ENCODE measurements around the gene PCSK6.

Gene PCSK6

DNA sequence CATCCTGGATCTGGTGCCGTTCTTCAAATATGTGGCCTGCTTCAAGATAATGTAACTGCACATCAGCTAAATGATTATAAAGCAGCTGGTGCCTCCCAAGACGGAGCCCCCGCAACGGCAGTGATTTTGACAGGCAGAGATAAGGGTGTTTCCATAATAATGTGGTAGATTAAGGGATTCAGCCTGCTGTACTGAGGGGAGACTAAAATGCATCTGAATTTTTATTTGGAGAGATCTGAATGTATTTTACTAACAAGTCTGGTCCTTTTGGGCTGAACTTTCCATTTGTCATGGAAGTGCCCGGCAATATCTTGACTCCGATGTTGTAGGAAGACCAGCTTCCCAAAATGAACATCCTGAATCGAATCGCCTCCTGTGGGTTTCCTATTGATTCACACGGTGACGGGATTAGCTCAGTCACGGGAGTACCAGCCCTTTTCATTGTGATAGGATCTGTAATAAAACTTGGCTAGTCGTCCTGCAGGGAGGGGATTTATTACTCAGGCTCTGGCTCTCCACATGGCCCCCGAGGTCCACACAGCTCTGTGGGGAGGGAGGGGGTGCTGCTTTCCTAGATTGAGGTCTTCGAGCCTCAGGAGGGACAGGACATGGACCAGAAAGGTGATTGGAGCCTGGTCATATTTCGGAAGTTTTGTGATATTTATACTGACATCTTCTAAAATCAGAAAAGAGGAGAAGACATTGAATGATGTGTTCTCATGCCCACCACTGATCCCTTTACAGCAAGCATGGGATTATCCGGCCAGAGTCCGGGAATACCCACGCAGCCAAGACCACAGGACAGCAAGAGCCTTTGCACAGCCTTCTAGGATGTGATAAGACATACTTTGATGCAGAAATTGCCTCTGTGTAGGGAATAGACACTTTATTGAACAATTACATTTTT lies 2.5 kb upstream of the PCSK6 start:
- H3K27me3 ChIP-seq (ENCODE audit: insufficient read depth, low read length, poor library complexity) = no peaks in the 10 kb centered on the region
- TF ChIP-seq, protein P1, sequence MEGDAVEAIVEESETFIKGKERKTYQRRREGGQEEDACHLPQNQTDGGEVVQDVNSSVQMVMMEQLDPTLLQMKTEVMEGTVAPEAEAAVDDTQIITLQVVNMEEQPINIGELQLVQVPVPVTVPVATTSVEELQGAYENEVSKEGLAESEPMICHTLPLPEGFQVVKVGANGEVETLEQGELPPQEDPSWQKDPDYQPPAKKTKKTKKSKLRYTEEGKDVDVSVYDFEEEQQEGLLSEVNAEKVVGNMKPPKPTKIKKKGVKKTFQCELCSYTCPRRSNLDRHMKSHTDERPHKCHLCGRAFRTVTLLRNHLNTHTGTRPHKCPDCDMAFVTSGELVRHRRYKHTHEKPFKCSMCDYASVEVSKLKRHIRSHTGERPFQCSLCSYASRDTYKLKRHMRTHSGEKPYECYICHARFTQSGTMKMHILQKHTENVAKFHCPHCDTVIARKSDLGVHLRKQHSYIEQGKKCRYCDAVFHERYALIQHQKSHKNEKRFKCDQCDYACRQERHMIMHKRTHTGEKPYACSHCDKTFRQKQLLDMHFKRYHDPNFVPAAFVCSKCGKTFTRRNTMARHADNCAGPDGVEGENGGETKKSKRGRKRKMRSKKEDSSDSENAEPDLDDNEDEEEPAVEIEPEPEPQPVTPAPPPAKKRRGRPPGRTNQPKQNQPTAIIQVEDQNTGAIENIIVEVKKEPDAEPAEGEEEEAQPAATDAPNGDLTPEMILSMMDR (IDR thresholded peaks at IDR 0.05; ENCODE audit: borderline replicate concordance, extremely low read depth, low read length, poor library complexity, severe bottlenecking) = no peak
- no peak for TF ChIP-seq EZH2 (IDR thresholded peaks at IDR 0.05; ENCODE audit: borderline replicate concordance, low read depth, low read length, severe bottlenecking)

GRCh38 chr15:101490922-101491733 lies 1.6 kb upstream of the PCSK6 start:
- no peak for ATAC-seq (ENCODE audit: insufficient read depth, low read depth)
- Histone ChIP-seq H3K4me3 (ENCODE audit: low read depth in 1 of 2, low read length in 2 of 2) (no peak overlapping the region), H3K27me3 (ENCODE audit: insufficient read depth, low read length, poor library complexity) (no peaks in the 10 kb centered on the region)

More for the DNA sequence above, 2.5 kb upstream of the PCSK6 start:
- H3K9me3 ChIP-seq (ENCODE audit: insufficient read depth, low read length, severe bottlenecking) = no peaks in the 10 kb centered on the region
- no peaks in the 10 kb centered on the region for H3K36me3 ChIP-seq (ENCODE audit: insufficient read depth, low read length)
- H3K4me1 ChIP-seq (ENCODE audit: insufficient read depth, low read length) = no peaks in the 10 kb centered on the region; the same call in 1 of the 2 replicates
- no peak overlapping the region for H2AFZ ChIP-seq (ENCODE audit: low read depth, low read length)
- no peak overlapping the region for H3K27ac ChIP-seq (ENCODE audit: low read length)
- H3K9ac ChIP-seq (ENCODE audit: low read depth, low read length) = no peak overlapping the region
- H3K4me3 ChIP-seq (ENCODE audit: low read depth in 1 of 2, low read length in 2 of 2) = no peak overlapping the region
- no peaks in the 10 kb centered on the region for H3K79me2 ChIP-seq (ENCODE audit: insufficient read depth, low read length)
- no peak overlapping the region for H3K4me2 ChIP-seq (ENCODE audit: insufficient read depth, low read length)
- no peak for ATAC-seq (ENCODE audit: insufficient read depth, low read depth)
- DNase-seq = no peak
- no peaks in the 10 kb centered on the region for H4K20me1 ChIP-seq (ENCODE audit: insufficient read depth, low read length)

DNA sequence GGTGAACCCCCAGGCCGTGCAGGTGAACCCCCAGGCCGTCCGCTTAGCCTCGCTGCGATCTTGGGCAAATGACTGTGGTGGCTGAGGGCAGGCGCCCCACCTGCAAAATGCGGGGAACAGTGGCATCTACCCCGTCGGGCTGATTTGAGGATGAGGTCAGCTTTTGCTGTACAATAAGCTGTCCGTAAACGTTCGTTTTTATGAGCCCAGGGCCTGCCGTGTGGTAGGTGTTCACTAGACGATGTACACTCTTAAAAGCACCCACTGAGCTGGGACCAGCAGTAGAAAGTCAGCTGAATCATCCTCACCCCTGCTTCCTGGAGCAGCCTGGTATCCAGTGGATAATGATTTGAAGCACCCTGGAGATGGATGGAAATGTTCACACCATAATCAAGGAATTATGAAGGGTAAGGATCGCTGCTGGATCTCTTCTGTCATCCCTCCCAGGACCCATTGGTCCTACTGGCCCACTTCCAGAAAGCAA lies 943 bp upstream of the PCSK6 start:
- ATAC-seq (ENCODE audit: insufficient read depth, low read depth) (no peak), DNase-seq (no peak)
- no peaks in the 10 kb centered on the region for H3K27me3 ChIP-seq (ENCODE audit: insufficient read depth, low read length, poor library complexity)
- no peak overlapping the region for H3K4me2 ChIP-seq (ENCODE audit: insufficient read depth, low read length)
- H3K4me1 ChIP-seq (ENCODE audit: insufficient read depth, low read length) = no peaks in the 10 kb centered on the region
- no peak overlapping the region for H3K27ac ChIP-seq (ENCODE audit: low read length)
- H3K9ac ChIP-seq (ENCODE audit: low read depth, low read length) = no peak overlapping the region
- no peaks in the 10 kb centered on the region for H3K36me3 ChIP-seq (ENCODE audit: insufficient read depth, low read length)
- H4K20me1 ChIP-seq (ENCODE audit: insufficient read depth, low read length) = no peaks in the 10 kb centered on the region
- TF ChIP-seq, protein P1 (IDR thresholded peaks at IDR 0.05; ENCODE audit: borderline replicate concordance, extremely low read depth, low read length, poor library complexity, severe bottlenecking) = no peak
- no peak for TF ChIP-seq EZH2 (IDR thresholded peaks at IDR 0.05; ENCODE audit: borderline replicate concordance, low read depth, low read length, severe bottlenecking)
- H3K79me2 ChIP-seq (ENCODE audit: insufficient read depth, low read length) = no peaks in the 10 kb centered on the region
- H2AFZ ChIP-seq (ENCODE audit: low read depth, low read length) = no peak overlapping the region
- H3K4me3 ChIP-seq (ENCODE audit: low read depth in 1 of 2, low read length in 2 of 2) = no peak overlapping the region
- H3K9me3 ChIP-seq (ENCODE audit: insufficient read depth, low read length, severe bottlenecking) = no peaks in the 10 kb centered on the region

More at GRCh38 chr15:101490922-101491733, 1.6 kb upstream of the PCSK6 start:
- Histone ChIP-seq H3K9ac (ENCODE audit: low read depth, low read length) (no peak overlapping the region), H3K9me3 (ENCODE audit: insufficient read depth, low read length, severe bottlenecking) (no peaks in the 10 kb centered on the region), H3K79me2 (ENCODE audit: insufficient read depth, low read length) (no peaks in the 10 kb centered on the region), H3K36me3 (ENCODE audit: insufficient read depth, low read length) (no peaks in the 10 kb centered on the region), H3K4me1 (ENCODE audit: insufficient read depth, low read length) (no peaks in the 10 kb centered on the region; the same call in 1 of the 2 replicates), H2AFZ (ENCODE audit: low read depth, low read length) (no peak overlapping the region), H3K27ac (ENCODE audit: low read length) (no peak overlapping the region), H3K4me2 (ENCODE audit: insufficient read depth, low read length) (no peak overlapping the region), H4K20me1 (ENCODE audit: insufficient read depth, low read length) (no peaks in the 10 kb centered on the region)
- no peak for DNase-seq
- TF ChIP-seq, protein P1 (IDR thresholded peaks at IDR 0.05; ENCODE audit: borderline replicate concordance, extremely low read depth, low read length, poor library complexity, severe bottlenecking) = no peak
- TF ChIP-seq EZH2 (IDR thresholded peaks at IDR 0.05; ENCODE audit: borderline replicate concordance, low read depth, low read length, severe bottlenecking) = no peak
